HepG2 (cell line): Measurements from ENCODE around the gene LMBRD2. TPM values are rescaled to one million over a fixed set of nuclear protein-coding genes. Genes with fewer than 3 reads are reported as not detected.

ENCODE experiments used
- ARID2 ChIP-seq: sonication (generic); formaldehyde crosslinking; IDR thresholded peaks from 2 replicates; pipeline ENCODE4 v1.8.1; 2022; ENCODE audit warnings: mild to moderate bottlenecking, missing genetic modification reagents, borderline replicate concordance
- ARNTL ChIP-seq: sonication (generic); formaldehyde crosslinking; IDR thresholded peaks from 2 replicates; pipeline ENCODE4 v1.4.0; 2020; ENCODE audit warnings: mild to moderate bottlenecking, missing genetic modification reagents
- HNRNPL ChIP-seq: fragments of 200-400 bp; formaldehyde crosslinking; IDR thresholded peaks from 2 replicates; pipeline ENCODE4 v1.6.1; 2017; ENCODE audit warnings: mild to moderate bottlenecking, low read depth, low read length
- MBNL3 ChIP-seq: fragments of 250-450 bp; sonication (Bioruptor Pico); conservative IDR thresholded peaks from 2 replicates; pipeline ENCODE4 v1.8.0; 2022; ENCODE audit warnings: mild to moderate bottlenecking, inconsistent platforms
- MED8 ChIP-seq: sonication (generic); formaldehyde crosslinking; IDR thresholded peaks from 2 replicates; pipeline ENCODE4 v1.8.1; 2023; ENCODE audit warnings: mild to moderate bottlenecking, missing genetic modification reagents; ENCODE audit not compliant: insufficient replicate concordance
- NCOA1 ChIP-seq: sonication (generic); formaldehyde crosslinking; IDR thresholded peaks from 2 replicates; pipeline ENCODE4 v1.9.0; 2021; ENCODE audit warnings: missing genetic modification reagents
- NRL ChIP-seq: sonication (generic); formaldehyde crosslinking; IDR thresholded peaks from 2 replicates; pipeline ENCODE4 v1.5.0; 2020; ENCODE audit warnings: missing genetic modification reagents, mild to moderate bottlenecking, moderate library complexity, borderline replicate concordance
- TSC22D2 ChIP-seq: sonication (generic); formaldehyde crosslinking; IDR thresholded peaks from 2 replicates; pipeline ENCODE4 v1.5.1; 2020; ENCODE audit warnings: missing genetic modification reagents, mild to moderate bottlenecking, borderline replicate concordance
- ZBTB21 ChIP-seq: sonication (generic); formaldehyde crosslinking; IDR thresholded peaks from 2 replicates; pipeline ENCODE4 v1.4.0; 2020; ENCODE audit warnings: missing genetic modification reagents
- ZC3H13 ChIP-seq: sonication (generic); formaldehyde crosslinking; IDR thresholded peaks from 2 replicates; pipeline ENCODE4 v1.8.1; 2023; ENCODE audit warnings: mild to moderate bottlenecking, missing genetic modification reagents, moderate library complexity
- ZNF264 ChIP-seq: sonication (generic); formaldehyde crosslinking; IDR thresholded peaks from 2 replicates; pipeline ENCODE4 v1.4.0; 2020; ENCODE audit warnings: missing genetic modification reagents
- ZNF546 ChIP-seq: sonication (generic); formaldehyde crosslinking; conservative IDR thresholded peaks from 2 replicates; pipeline ENCODE4 v1.8.1; 2023; ENCODE audit warnings: mild to moderate bottlenecking, missing genetic modification reagents
- ZNF552 ChIP-seq: sonication (generic); formaldehyde crosslinking; IDR thresholded peaks from 2 replicates; pipeline ENCODE4 v1.9.0; 2022; ENCODE audit warnings: missing genetic modification reagents, mild to moderate bottlenecking, borderline replicate concordance
- ZNF572 ChIP-seq: sonication (generic); formaldehyde crosslinking; IDR thresholded peaks from 2 replicates; pipeline ENCODE4 v1.5.1; 2020; ENCODE audit warnings: mild to moderate bottlenecking, missing genetic modification reagents
- ZNF746 ChIP-seq: sonication (generic); formaldehyde crosslinking; IDR thresholded peaks from 2 replicates; pipeline ENCODE4 v1.8.0; 2022; ENCODE audit warnings: mild to moderate bottlenecking, missing genetic modification reagents
- ZSCAN25 ChIP-seq: sonication (generic); formaldehyde crosslinking; IDR thresholded peaks from 2 replicates; pipeline ENCODE4 v1.8.0; 2022; ENCODE audit warnings: mild to moderate bottlenecking, missing genetic modification reagents
- polyA plus RNA-seq, 8 experiments: library from polyadenylated mRNA; depleted of rRNA in 3 of 8; stranded (reverse) in 7 of 8; unstranded in 1 of 8; fragments of >200 nt; fragmentation: Illumina TruSeq in 4 of 8; extraction: Trizol in 4 of 8; gene quantifications; 2 replicates each; pipeline versions ENCODE4 v1.2.1 to v1.2.3, GENCODE V29; 2011 to 2016; ENCODE audit warnings: low read depth in 4 of 8, missing spikeins in 1 of 8, mixed read lengths in 1 of 8; ENCODE audit not compliant: insufficient read depth in 1 of 8
- total RNA-seq, 5 experiments: library from RNA; depleted of rRNA; stranded (reverse); fragments of >200 nt; fragmentation: Illumina TruSeq; extraction: Trizol; gene quantifications; 2 replicates each; pipeline ENCODE4 v1.2.3, GENCODE V29; 2016; ENCODE audit warnings: low read depth in 1 of 5
- TF ChIP-seq, protein P1 (sequence below): IDR thresholded peaks from 2 replicates; pipeline ENCODE4 v1.6.1; 2016; ENCODE audit warnings: missing compliant biosample characterization, missing genetic modification reagents, borderline replicate concordance
- TF ChIP-seq, protein P2 (sequence below): sonication (generic); formaldehyde crosslinking; IDR thresholded peaks from 2 replicates; pipeline ENCODE4 v1.4.0; 2020; ENCODE audit warnings: missing genetic modification reagents, borderline replicate concordance
- TF ChIP-seq, protein P3 (sequence below): sonication (generic); formaldehyde crosslinking; IDR thresholded peaks from 2 replicates; pipeline ENCODE4 v1.4.0; 2020; ENCODE audit warnings: mild to moderate bottlenecking, missing genetic modification reagents
- TF ChIP-seq, protein P4 (sequence below): sonication (generic); formaldehyde crosslinking; IDR thresholded peaks from 2 replicates; pipeline ENCODE4 v1.4.0; 2020; ENCODE audit warnings: low read depth, mild to moderate bottlenecking, missing genetic modification reagents

The LMBRD2 gene
- total and polyA plus RNA-seq, 2 of the 13 experiments (the other 11 are each of a cell fraction or from before 2014, with no cell fraction given), result 2.0 to 4.7 TPM

DNA sequence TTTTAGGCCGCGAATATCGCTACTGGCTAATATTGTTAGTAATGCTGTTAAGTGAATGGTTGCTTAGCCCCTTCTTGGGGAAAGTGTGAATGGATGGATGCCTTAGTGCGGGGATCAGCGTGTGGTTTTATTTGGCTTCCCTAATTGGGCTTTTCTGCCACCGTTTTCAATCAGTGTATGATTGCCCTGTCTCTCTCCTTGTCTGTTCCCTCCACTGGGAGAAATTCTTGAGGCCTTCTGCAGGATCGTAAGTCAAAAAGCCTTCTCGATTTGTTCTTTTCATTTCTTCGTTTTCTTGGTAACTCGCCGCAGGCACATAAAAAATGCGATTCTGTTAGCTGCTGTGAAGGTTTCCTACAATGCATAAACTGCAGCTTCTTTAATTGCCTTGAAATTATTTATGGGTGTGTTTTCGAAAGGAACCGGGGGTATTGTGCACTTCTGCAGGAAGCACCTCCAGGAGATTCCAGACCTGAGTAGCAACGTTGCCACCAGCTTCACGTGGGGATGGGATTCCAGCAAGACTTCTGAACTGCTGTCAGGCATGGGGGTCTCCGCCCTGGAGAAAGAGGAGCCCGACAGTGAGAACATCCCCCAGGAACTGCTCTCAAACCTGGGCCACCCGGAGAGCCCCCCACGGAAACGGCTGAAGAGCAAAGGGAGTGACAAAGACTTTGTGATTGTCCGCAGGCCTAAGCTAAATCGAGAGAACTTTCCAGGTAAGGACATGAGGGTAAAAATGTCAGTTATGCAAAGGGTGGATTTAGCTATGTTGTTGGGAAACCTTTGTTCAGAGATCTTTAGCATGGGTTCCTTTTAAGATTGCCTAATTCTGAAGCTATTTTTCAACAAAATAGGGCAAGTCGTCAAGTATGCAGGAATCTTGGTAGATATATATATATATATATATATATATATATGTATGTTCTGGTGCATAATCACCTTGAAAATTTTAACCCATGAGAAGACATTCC is 924 bp upstream of the LMBRD2 start (continued):
- TF ChIP-seq ZC3H13 (CRISPR knock-in tag) (no peak), ZBTB21 (CRISPR knock-in tag) (no peak), MED8 (CRISPR knock-in tag) (no peak), NCOA1 (CRISPR knock-in tag) (no peak), ZNF552 (no peak), ZNF746 (0 out of 2 replicates have a peak, but pooled peaks have one; percentile 38), TSC22D2 (CRISPR knock-in tag) (no peak), ZNF264 (no peak), HNRNPL (no peak), ZNF572 (no peak), NRL (CRISPR knock-in tag) (no peak), ARNTL (CRISPR knock-in tag) (no peak), ARID2 (CRISPR knock-in tag) (0 out of 2 replicates have a peak, but pooled peaks have one; percentile 7), ZNF546 (no peak), ZSCAN25 (no peak), MBNL3 (CRISPR knock-in tag) (no peak)
- TF ChIP-seq, protein P1, sequence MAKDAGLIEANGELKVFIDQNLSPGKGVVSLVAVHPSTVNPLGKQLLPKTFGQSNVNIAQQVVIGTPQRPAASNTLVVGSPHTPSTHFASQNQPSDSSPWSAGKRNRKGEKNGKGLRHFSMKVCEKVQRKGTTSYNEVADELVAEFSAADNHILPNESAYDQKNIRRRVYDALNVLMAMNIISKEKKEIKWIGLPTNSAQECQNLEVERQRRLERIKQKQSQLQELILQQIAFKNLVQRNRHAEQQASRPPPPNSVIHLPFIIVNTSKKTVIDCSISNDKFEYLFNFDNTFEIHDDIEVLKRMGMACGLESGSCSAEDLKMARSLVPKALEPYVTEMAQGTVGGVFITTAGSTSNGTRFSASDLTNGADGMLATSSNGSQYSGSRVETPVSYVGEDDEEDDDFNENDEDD, result no peak
- TF ChIP-seq, protein P2, sequence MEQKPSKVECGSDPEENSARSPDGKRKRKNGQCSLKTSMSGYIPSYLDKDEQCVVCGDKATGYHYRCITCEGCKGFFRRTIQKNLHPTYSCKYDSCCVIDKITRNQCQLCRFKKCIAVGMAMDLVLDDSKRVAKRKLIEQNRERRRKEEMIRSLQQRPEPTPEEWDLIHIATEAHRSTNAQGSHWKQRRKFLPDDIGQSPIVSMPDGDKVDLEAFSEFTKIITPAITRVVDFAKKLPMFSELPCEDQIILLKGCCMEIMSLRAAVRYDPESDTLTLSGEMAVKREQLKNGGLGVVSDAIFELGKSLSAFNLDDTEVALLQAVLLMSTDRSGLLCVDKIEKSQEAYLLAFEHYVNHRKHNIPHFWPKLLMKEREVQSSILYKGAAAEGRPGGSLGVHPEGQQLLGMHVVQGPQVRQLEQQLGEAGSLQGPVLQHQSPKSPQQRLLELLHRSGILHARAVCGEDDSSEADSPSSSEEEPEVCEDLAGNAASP (CRISPR knock-in tag), result no peak
- TF ChIP-seq, protein P3, sequence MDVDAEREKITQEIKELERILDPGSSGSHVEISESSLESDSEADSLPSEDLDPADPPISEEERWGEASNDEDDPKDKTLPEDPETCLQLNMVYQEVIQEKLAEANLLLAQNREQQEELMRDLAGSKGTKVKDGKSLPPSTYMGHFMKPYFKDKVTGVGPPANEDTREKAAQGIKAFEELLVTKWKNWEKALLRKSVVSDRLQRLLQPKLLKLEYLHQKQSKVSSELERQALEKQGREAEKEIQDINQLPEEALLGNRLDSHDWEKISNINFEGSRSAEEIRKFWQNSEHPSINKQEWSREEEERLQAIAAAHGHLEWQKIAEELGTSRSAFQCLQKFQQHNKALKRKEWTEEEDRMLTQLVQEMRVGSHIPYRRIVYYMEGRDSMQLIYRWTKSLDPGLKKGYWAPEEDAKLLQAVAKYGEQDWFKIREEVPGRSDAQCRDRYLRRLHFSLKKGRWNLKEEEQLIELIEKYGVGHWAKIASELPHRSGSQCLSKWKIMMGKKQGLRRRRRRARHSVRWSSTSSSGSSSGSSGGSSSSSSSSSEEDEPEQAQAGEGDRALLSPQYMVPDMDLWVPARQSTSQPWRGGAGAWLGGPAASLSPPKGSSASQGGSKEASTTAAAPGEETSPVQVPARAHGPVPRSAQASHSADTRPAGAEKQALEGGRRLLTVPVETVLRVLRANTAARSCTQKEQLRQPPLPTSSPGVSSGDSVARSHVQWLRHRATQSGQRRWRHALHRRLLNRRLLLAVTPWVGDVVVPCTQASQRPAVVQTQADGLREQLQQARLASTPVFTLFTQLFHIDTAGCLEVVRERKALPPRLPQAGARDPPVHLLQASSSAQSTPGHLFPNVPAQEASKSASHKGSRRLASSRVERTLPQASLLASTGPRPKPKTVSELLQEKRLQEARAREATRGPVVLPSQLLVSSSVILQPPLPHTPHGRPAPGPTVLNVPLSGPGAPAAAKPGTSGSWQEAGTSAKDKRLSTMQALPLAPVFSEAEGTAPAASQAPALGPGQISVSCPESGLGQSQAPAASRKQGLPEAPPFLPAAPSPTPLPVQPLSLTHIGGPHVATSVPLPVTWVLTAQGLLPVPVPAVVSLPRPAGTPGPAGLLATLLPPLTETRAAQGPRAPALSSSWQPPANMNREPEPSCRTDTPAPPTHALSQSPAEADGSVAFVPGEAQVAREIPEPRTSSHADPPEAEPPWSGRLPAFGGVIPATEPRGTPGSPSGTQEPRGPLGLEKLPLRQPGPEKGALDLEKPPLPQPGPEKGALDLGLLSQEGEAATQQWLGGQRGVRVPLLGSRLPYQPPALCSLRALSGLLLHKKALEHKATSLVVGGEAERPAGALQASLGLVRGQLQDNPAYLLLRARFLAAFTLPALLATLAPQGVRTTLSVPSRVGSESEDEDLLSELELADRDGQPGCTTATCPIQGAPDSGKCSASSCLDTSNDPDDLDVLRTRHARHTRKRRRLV (CRISPR knock-in tag), result no peak
- TF ChIP-seq, protein P4, sequence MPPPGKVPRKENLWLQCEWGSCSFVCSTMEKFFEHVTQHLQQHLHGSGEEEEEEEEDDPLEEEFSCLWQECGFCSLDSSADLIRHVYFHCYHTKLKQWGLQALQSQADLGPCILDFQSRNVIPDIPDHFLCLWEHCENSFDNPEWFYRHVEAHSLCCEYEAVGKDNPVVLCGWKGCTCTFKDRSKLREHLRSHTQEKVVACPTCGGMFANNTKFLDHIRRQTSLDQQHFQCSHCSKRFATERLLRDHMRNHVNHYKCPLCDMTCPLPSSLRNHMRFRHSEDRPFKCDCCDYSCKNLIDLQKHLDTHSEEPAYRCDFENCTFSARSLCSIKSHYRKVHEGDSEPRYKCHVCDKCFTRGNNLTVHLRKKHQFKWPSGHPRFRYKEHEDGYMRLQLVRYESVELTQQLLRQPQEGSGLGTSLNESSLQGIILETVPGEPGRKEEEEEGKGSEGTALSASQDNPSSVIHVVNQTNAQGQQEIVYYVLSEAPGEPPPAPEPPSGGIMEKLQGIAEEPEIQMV (CRISPR knock-in tag), result no peak
